Skin of body (tissue), 2 donors: Measurements from ENCODE around the gene KRTAP21-3. TPM values are rescaled to one million over a fixed set of nuclear protein-coding genes. Genes with fewer than 3 reads are reported as not detected.

Experiments
- small RNA-seq: library from RNA; depleted of rRNA; stranded (forward); fragments of <200 nt; gene quantifications from one replicate; pipeline ENCODE3, GENCODE V24; 2014; ENCODE audit warnings: low replicate concordance
- total RNA-seq: library from RNA; depleted of rRNA; stranded (reverse); fragments of >200 nt; gene quantifications from one replicate; pipeline ENCODE4 v1.2.3, GENCODE V29; 2014

Gene KRTAP21-3
- total RNA-seq, 1 donor from 2014 or later, result not detected

Small RNA genes within 50 kb of the gene (small RNA-seq; reads per million reads assigned to genes)
- gene AP000244.1 (not detected), gene KRTAP21-3 (not detected)

Other genes starting within 250 kb of the KRTAP21-3 start
- 11.4 TPM for gene KRTAP19-1, start 238.4 kb downstream of the KRTAP21-3 start, total RNA-seq
- not detected for gene KRTAP19-2, start 231.3 kb downstream of the KRTAP21-3 start, total RNA-seq
- 9.7 TPM for gene KRTAP19-3, start 226.8 kb downstream of the KRTAP21-3 start, total RNA-seq
- not detected for gene KRTAP19-4, start 221.6 kb downstream of the KRTAP21-3 start, total RNA-seq
- 25.9 TPM for gene KRTAP19-5, start 216.6 kb downstream of the KRTAP21-3 start, total RNA-seq
- not detected for gene KRTAP19-6, start 176.9 kb downstream of the KRTAP21-3 start, total RNA-seq
- gene KRTAP19-7, start 157.5 kb downstream of the KRTAP21-3 start, total RNA-seq, result not detected
- not detected for gene KRTAP22-2, start 128.4 kb downstream of the KRTAP21-3 start, total RNA-seq
- not detected for gene KRTAP6-3, start 126.3 kb downstream of the KRTAP21-3 start, total RNA-seq
- gene KRTAP6-2, start 119.9 kb downstream of the KRTAP21-3 start, total RNA-seq, result not detected
- not detected for gene KRTAP22-1, start 117.7 kb downstream of the KRTAP21-3 start, total RNA-seq
- not detected for gene KRTAP6-1, start 104.8 kb downstream of the KRTAP21-3 start, total RNA-seq
- not detected for gene KRTAP20-1, start 102.4 kb downstream of the KRTAP21-3 start, total RNA-seq
- gene KRTAP20-4, start 98.2 kb downstream of the KRTAP21-3 start, total RNA-seq, result not detected
- gene KRTAP20-2, start 83.6 kb downstream of the KRTAP21-3 start, total RNA-seq, result 1.2 TPM
- gene KRTAP20-3, start 75.9 kb downstream of the KRTAP21-3 start, total RNA-seq, result not detected
- 1.3 TPM for gene KRTAP21-2, start 28.5 kb upstream of the KRTAP21-3 start, total RNA-seq
- gene KRTAP21-1, start 36.7 kb upstream of the KRTAP21-3 start, total RNA-seq, result not detected
- 2.5 TPM for gene KRTAP8-1, start 94.5 kb upstream of the KRTAP21-3 start, total RNA-seq
- gene KRTAP7-1, start 111.0 kb upstream of the KRTAP21-3 start, total RNA-seq, result 3.4 TPM
- 25.4 TPM for gene KRTAP11-1, start 162.8 kb upstream of the KRTAP21-3 start, total RNA-seq